Caco-2 (cell line): ENCODE data around the gene RGS6. TPM values are rescaled to one million over a fixed set of nuclear protein-coding genes. Genes with fewer than 3 reads are reported as not detected.

ENCODE experiments used
- BruUV-seq: library from RNA; stranded (reverse); fragments of 400-500 nt; replicated peaks from 2 replicates; lab custom pipeline; 2021; lab: Mats Ljungman, UMichigan
- CTCF ChIA-PET: fragments of 300-600 bp; sonication (Branson Sonifier 250); formaldehyde crosslinking; loops from one replicate; lab custom pipeline; 2022; ENCODE audit warnings: antibody characterized with exemption; lab: Charles Lee
- POLR2A ChIA-PET: fragments of 300-600 bp; sonication (Branson Sonifier 250); formaldehyde crosslinking; loops from one replicate; lab custom pipeline; 2022; ENCODE audit warnings: antibody characterized with exemption; lab: Charles Lee
- DNase-seq, 2 experiments: peaks; one replicate each; pipeline versions ENCODE4 v3.0.0 to v3.0.0-alpha.2; 2020 to 2022
- H3K27me3 ChIP-seq: replicated peaks from 2 replicates; pipeline ENCODE4 v1.6.0; 2011; ENCODE audit warnings: low read length; ENCODE audit not compliant: control insufficient read depth, insufficient read depth
- H3K36me3 ChIP-seq: 2 replicates; pipeline ENCODE4 v1.5.1; 2011; ENCODE audit warnings: low read length; ENCODE audit not compliant: control insufficient read depth, insufficient read depth
- H3K4me1 ChIP-seq: fragments of 250-450 bp; sonication (Bioruptor Pico); 2 replicates; pipeline ENCODE4 v1.5.1; 2020; ENCODE audit warnings: mild to moderate bottlenecking
- H3K4me3 ChIP-seq: 2 replicates; pipeline ENCODE4 v1.5.1; 2011; ENCODE audit warnings: low read depth, mild to moderate bottlenecking, control low read depth, low read length
- H3K9me3 ChIP-seq: fragments of 250-450 bp; sonication (Bioruptor Pico); 2 replicates; pipeline ENCODE4 v1.5.1; 2020; ENCODE audit warnings: mild to moderate bottlenecking, moderate library complexity
- H3K27ac Mint-ChIP-seq: one replicate; pipeline ENCODE4 v1.8.0; 2022; ENCODE audit warnings: mixed read lengths; ENCODE audit not compliant: unreplicated experiment
- H3K27me3 Mint-ChIP-seq: one replicate; pipeline ENCODE4 v1.8.0; 2022; ENCODE audit warnings: mixed read lengths; ENCODE audit not compliant: insufficient read depth, unreplicated experiment
- H3K36me3 Mint-ChIP-seq: one replicate; pipeline ENCODE4 v1.8.0; 2022; ENCODE audit warnings: mild to moderate bottlenecking, mixed read lengths; ENCODE audit not compliant: insufficient read depth, unreplicated experiment
- H3K4me1 Mint-ChIP-seq: one replicate; pipeline ENCODE4 v1.8.0; 2022; ENCODE audit warnings: low read depth, mixed read lengths; ENCODE audit not compliant: unreplicated experiment
- H3K4me3 Mint-ChIP-seq: one replicate; pipeline ENCODE4 v1.8.0; 2022; ENCODE audit warnings: mild to moderate bottlenecking, moderate library complexity, mixed read lengths; ENCODE audit not compliant: unreplicated experiment
- H3K9me3 Mint-ChIP-seq: one replicate; pipeline ENCODE4 v1.8.0; 2022; ENCODE audit warnings: mixed read lengths; ENCODE audit not compliant: unreplicated experiment
- intact Hi-C: fragments of 100-400 bp; cut with micrococcal nuclease; formaldehyde crosslinking; loops from one replicate; pipeline ENCODE4 v1.10.0; 2022; ENCODE audit not compliant: unreplicated experiment
- total RNA-seq: library from RNA; stranded (reverse); gene quantifications from 2 replicates; pipeline ENCODE4 v1.2.3, GENCODE V29; 2022
- TF ChIP-seq, protein P1 (sequence below), 2 experiments: fragments of 200-600 bp in 1 of 2; IDR thresholded peaks; 1 replicate in 1 of 2; 2 replicates in 1 of 2; pipeline versions ENCODE4 v1.5.1 to v1.8.0; 2011 to 2022; ENCODE audit warnings: antibody characterized with exemption in 1 of 2, control low read depth in 1 of 2, inconsistent platforms in 1 of 2, low read depth in 1 of 2, low read length in 1 of 2, mild to moderate bottlenecking in 1 of 2, moderate library complexity in 1 of 2; ENCODE audit not compliant: insufficient read depth in 1 of 2, severe bottlenecking in 1 of 2, unreplicated experiment in 1 of 2

The RGS6 gene
- total RNA-seq, 1 experiment from 2014 or later: not detected

DNA sequence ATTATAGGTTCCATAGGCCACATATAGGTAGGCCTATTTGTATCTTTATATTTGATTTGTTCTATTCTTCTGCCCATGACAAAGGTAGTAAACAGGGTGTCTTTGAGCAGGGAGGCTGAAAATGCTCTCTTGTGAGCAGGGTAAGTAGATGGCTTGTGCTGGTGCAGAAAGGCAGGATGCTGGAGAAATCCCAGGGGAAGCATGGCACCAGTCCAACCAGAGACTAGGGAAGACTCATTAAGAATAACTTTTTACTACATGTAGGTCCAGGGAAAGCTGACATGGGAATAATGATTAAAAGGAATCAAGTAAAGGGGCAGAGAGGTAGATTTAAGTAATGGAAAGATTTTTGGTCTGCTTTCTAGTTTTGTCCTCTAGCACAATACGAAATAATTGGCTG, 245.0 kb downstream of the RGS6 start:
- CTCF ChIA-PET: no interaction called here
- H3K36me3 Mint-ChIP-seq: no peaks in the 10 kb centered on the region
- intact Hi-C loops: no loop called here

DNA sequence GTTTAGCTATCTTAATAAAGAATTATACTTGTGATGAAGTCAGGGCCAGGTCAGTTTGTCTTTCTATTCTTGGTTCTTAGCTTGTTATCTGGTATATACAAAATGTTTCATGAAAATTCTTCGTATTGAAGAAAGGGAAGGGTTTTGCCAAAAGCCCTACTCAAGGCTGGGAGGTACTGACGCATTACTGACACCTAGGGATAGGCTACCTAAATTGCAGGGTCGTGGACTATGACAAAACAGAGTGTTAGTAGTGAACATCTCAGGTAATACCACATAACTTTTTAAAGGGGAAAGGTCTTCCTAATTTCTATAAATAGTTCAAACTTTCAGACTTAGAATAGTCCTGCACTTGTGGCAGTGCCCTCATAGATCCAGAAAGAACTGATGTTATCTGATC, 246.3 kb downstream of the RGS6 start:
- TF ChIP-seq, protein P1, sequence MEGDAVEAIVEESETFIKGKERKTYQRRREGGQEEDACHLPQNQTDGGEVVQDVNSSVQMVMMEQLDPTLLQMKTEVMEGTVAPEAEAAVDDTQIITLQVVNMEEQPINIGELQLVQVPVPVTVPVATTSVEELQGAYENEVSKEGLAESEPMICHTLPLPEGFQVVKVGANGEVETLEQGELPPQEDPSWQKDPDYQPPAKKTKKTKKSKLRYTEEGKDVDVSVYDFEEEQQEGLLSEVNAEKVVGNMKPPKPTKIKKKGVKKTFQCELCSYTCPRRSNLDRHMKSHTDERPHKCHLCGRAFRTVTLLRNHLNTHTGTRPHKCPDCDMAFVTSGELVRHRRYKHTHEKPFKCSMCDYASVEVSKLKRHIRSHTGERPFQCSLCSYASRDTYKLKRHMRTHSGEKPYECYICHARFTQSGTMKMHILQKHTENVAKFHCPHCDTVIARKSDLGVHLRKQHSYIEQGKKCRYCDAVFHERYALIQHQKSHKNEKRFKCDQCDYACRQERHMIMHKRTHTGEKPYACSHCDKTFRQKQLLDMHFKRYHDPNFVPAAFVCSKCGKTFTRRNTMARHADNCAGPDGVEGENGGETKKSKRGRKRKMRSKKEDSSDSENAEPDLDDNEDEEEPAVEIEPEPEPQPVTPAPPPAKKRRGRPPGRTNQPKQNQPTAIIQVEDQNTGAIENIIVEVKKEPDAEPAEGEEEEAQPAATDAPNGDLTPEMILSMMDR (IDR thresholded peaks at IDR 0.05; ENCODE audit: insufficient read depth in 1 of 2, low read depth in 1 of 2, low read length in 1 of 2, severe bottlenecking in 1 of 2, unreplicated experiment in 1 of 2): no peak
- no peaks in the 10 kb centered on the region for H3K4me1 Mint-ChIP-seq
- CTCF ChIA-PET: no interaction called here

More for the DNA sequence above, 245.0 kb downstream of the RGS6 start:
- POLR2A ChIA-PET: no interaction called here
- TF ChIP-seq, protein P1 (IDR thresholded peaks at IDR 0.05; ENCODE audit: insufficient read depth in 1 of 2, low read depth in 1 of 2, low read length in 1 of 2, severe bottlenecking in 1 of 2, unreplicated experiment in 1 of 2): no peak
- no peak for DNase-seq
- Mint-ChIP-seq H3K4me3 (no peak overlapping the region), H3K9me3 (peaks cover 9% of the 10 kb centered on the region), H3K27ac (no peak overlapping the region), H3K27me3 (peaks cover 6% of the 10 kb centered on the region), H3K4me1 (no peaks in the 10 kb centered on the region)
- no peaks in the 10 kb centered on the region for H3K36me3 ChIP-seq
- H3K4me1 ChIP-seq: no peaks in the 10 kb centered on the region
- no peaks in the 10 kb centered on the region for H3K9me3 ChIP-seq
- no peak overlapping the region for H3K4me3 ChIP-seq
- no TSS peak for BruUV-seq
- no peaks in the 10 kb centered on the region for H3K27me3 ChIP-seq

DNA sequence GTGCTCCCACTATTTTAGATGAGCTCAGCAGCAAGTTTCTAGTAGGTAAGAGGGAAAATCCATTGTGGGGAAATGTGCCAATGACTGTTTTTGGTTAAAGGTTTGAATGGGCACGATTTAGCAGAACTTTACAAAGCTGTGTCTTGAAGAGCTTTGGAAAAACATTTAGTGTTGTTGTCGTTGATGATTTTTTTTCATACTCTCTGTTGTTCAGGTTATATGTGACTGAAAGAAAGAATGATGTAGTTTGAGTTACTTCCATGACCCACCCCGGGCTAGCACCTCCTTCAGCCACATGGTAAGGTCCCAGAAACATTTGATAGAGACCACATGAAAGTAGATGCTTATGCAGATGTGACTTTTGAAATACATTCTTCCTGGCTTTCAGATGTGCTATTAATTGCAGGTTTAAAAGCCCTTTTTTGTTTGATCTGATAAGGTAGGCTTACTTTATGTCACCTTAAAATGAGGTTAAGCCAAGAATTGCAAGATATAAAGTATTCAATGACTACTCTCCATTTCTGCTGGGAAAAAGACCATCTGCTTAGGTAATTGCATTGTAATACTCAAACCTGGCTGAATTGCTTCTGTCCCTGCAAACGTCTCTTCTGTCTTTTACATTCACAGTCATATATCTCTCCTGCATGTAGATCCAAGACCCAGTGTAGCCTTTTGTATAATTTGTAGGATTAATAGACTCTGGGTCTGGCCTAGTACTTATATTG, 250.6 kb downstream of the RGS6 start:
- no peaks in the 10 kb centered on the region for H3K36me3 Mint-ChIP-seq
- H3K9me3 ChIP-seq: no peaks in the 10 kb centered on the region
- TF ChIP-seq, protein P1 (IDR thresholded peaks at IDR 0.05; ENCODE audit: insufficient read depth in 1 of 2, low read depth in 1 of 2, low read length in 1 of 2, severe bottlenecking in 1 of 2, unreplicated experiment in 1 of 2): no peak

More for the DNA sequence above, 246.3 kb downstream of the RGS6 start:
- peaks cover 9% of the 10 kb centered on the region for H3K9me3 Mint-ChIP-seq
- no peak overlapping the region for H3K4me3 ChIP-seq
- no peaks in the 10 kb centered on the region for H3K4me1 ChIP-seq
- H3K36me3 ChIP-seq: no peaks in the 10 kb centered on the region
- no TSS peak for BruUV-seq
- intact Hi-C loops: no loop called here
- H3K4me3 Mint-ChIP-seq: no peak overlapping the region
- no peaks in the 10 kb centered on the region for H3K9me3 ChIP-seq
- no peak overlapping the region for H3K27ac Mint-ChIP-seq
- H3K36me3 Mint-ChIP-seq: no peaks in the 10 kb centered on the region
- peaks cover 6% of the 10 kb centered on the region for H3K27me3 Mint-ChIP-seq
- DNase-seq: no peak
- H3K27me3 ChIP-seq: no peaks in the 10 kb centered on the region
- POLR2A ChIA-PET: no interaction called here

More for the DNA sequence above, 250.6 kb downstream of the RGS6 start:
- H3K4me1 Mint-ChIP-seq: no peaks in the 10 kb centered on the region
- Histone ChIP-seq H3K4me1 (no peaks in the 10 kb centered on the region), H3K36me3 (no peaks in the 10 kb centered on the region), H3K4me3 (no peak overlapping the region), H3K27me3 (no peaks in the 10 kb centered on the region)
- ChIA-PET CTCF (no interaction called here), POLR2A (no interaction called here)
- H3K4me3 Mint-ChIP-seq: no peak overlapping the region
- H3K27ac Mint-ChIP-seq: no peak overlapping the region
- intact Hi-C loops: no loop called here
- DNase-seq: no peak
- no peaks in the 10 kb centered on the region for H3K27me3 Mint-ChIP-seq
- no TSS peak for BruUV-seq
- peaks cover 9% of the 10 kb centered on the region for H3K9me3 Mint-ChIP-seq
